ENCODE data around the gene PCMTD2. TPM values are rescaled to one million over a fixed set of nuclear protein-coding genes. Genes with fewer than 3 reads are reported as not detected.

Gene PCMTD2
- polyA plus RNA-seq, 1 of the 3 experiments (the other 2 are of a cell fraction) = 50.7 TPM

DNA sequence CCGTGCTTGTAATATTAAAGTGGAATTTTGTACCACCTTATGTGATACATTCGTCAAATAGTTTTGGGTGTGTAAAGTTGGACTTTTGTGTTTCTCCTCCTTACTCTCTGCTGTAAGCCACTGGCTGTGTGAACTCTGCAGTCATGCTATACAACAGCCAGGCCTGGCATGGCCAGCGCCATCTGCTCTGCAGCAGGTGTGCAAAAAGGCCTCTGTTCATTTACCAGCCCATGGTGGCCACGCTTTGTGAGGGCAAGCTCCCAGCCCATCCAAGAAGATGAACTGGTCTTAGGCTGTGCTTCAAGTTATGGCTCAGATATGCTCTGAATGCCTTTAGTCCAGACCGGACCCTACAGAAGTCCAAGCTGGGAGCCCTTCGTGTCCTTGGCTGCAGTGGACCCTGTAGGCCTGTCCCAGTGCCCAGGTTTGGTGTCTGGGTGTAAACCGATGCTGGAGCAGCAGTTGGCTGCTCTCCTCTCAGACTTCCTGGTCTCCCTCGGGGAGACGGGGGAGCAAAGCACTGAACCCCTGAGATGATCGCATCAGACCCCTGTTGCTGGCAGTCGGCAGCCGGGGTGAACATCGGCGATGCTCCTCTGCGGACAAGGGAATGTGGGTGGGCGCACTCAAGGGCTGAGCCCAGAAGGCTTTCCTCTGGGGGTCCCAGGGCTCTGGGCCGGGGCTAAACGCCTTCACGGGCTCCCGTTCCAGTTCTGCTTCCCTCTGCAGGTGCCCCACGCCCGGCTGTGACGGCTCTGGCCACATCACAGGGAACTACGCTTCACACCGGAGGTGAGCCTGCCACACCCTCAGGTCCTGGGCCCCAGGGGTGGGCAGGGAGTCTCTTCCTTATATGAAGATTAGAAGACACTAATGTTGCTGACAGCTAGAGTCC is 28.6 kb upstream of the PCMTD2 start:
- no peak for TF ChIP-seq SIN3A (IDR thresholded peaks at IDR 0.05; ENCODE audit: borderline replicate concordance, low read depth, low read length)
- TF ChIP-seq, protein P1, sequence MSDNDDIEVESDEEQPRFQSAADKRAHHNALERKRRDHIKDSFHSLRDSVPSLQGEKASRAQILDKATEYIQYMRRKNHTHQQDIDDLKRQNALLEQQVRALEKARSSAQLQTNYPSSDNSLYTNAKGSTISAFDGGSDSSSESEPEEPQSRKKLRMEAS (IDR thresholded peaks at IDR 0.05; ENCODE audit: low read depth) = no peak
- TF ChIP-seq, protein P2, sequence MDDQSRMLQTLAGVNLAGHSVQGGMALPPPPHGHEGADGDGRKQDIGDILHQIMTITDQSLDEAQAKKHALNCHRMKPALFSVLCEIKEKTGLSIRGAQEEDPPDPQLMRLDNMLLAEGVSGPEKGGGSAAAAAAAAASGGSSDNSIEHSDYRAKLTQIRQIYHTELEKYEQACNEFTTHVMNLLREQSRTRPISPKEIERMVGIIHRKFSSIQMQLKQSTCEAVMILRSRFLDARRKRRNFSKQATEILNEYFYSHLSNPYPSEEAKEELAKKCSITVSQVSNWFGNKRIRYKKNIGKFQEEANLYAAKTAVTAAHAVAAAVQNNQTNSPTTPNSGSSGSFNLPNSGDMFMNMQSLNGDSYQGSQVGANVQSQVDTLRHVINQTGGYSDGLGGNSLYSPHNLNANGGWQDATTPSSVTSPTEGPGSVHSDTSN (IDR thresholded peaks at IDR 0.05) = no peak
- TF ChIP-seq, protein P3, sequence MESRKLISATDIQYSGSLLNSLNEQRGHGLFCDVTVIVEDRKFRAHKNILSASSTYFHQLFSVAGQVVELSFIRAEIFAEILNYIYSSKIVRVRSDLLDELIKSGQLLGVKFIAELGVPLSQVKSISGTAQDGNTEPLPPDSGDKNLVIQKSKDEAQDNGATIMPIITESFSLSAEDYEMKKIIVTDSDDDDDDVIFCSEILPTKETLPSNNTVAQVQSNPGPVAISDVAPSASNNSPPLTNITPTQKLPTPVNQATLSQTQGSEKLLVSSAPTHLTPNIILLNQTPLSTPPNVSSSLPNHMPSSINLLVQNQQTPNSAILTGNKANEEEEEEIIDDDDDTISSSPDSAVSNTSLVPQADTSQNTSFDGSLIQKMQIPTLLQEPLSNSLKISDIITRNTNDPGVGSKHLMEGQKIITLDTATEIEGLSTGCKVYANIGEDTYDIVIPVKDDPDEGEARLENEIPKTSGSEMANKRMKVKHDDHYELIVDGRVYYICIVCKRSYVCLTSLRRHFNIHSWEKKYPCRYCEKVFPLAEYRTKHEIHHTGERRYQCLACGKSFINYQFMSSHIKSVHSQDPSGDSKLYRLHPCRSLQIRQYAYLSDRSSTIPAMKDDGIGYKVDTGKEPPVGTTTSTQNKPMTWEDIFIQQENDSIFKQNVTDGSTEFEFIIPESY (IDR thresholded peaks at IDR 0.05; ENCODE audit: borderline replicate concordance, low read depth) = no peak
- TF ChIP-seq TEAD4 (IDR thresholded peaks at IDR 0.05; ENCODE audit: borderline replicate concordance, insufficient read depth) = no peak
- no peak for TF ChIP-seq CTCF (IDR thresholded peaks at IDR 0.05)
- no peak for TF ChIP-seq MEF2A (IDR thresholded peaks at IDR 0.05; ENCODE audit: borderline replicate concordance, low read depth)
- no peak for TF ChIP-seq YY1 (IDR thresholded peaks at IDR 0.05; ENCODE audit: low read depth)
- no peak for TF ChIP-seq FOXM1 (IDR thresholded peaks at IDR 0.05; ENCODE audit: low read depth)
- TF ChIP-seq SMC3 (IDR thresholded peaks at IDR 0.05; ENCODE audit: low read depth, low read length) = no peak
- no peak for TF ChIP-seq USF2 (IDR thresholded peaks at IDR 0.05; ENCODE audit: borderline replicate concordance, low read depth, low read length)
- TF ChIP-seq, protein P4, sequence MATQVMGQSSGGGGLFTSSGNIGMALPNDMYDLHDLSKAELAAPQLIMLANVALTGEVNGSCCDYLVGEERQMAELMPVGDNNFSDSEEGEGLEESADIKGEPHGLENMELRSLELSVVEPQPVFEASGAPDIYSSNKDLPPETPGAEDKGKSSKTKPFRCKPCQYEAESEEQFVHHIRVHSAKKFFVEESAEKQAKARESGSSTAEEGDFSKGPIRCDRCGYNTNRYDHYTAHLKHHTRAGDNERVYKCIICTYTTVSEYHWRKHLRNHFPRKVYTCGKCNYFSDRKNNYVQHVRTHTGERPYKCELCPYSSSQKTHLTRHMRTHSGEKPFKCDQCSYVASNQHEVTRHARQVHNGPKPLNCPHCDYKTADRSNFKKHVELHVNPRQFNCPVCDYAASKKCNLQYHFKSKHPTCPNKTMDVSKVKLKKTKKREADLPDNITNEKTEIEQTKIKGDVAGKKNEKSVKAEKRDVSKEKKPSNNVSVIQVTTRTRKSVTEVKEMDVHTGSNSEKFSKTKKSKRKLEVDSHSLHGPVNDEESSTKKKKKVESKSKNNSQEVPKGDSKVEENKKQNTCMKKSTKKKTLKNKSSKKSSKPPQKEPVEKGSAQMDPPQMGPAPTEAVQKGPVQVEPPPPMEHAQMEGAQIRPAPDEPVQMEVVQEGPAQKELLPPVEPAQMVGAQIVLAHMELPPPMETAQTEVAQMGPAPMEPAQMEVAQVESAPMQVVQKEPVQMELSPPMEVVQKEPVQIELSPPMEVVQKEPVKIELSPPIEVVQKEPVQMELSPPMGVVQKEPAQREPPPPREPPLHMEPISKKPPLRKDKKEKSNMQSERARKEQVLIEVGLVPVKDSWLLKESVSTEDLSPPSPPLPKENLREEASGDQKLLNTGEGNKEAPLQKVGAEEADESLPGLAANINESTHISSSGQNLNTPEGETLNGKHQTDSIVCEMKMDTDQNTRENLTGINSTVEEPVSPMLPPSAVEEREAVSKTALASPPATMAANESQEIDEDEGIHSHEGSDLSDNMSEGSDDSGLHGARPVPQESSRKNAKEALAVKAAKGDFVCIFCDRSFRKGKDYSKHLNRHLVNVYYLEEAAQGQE (IDR thresholded peaks at IDR 0.05; ENCODE audit: low read depth, low read length) = no peak
- TF ChIP-seq FOSL2 (IDR thresholded peaks at IDR 0.05; ENCODE audit: borderline replicate concordance, low read depth) = no peak
- TF ChIP-seq NFIC (IDR thresholded peaks at IDR 0.05; ENCODE audit: borderline replicate concordance) = no peak
- Histone ChIP-seq H3K4me3 (ENCODE audit: low read depth in 2 of 2, low read length in 1 of 2) (no peak overlapping the region), H3F3A (replicated peaks; ENCODE audit: insufficient read depth) (no peaks in the 10 kb centered on the region), H3K4me1 (ENCODE audit: control insufficient read depth in 1 of 2, insufficient read depth in 2 of 2, low read depth in 1 of 2, low read length in 1 of 2) (peaks cover 12 to 15% of the 10 kb centered on the region in 2 experiments; a peak in 2 of 4 replicates), H3K9ac (no peak overlapping the region), H3K9me2 (no peaks in the 10 kb centered on the region), H3K79me2 (ENCODE audit: insufficient read depth) (no peaks in the 10 kb centered on the region), H2AFZ (ENCODE audit: low read depth) (no peak overlapping the region), H3K27ac (ENCODE audit: low read depth in 2 of 2, low read length in 1 of 2) (no peak overlapping the region), H3K27me3 (ENCODE audit: insufficient read depth) (no peaks in the 10 kb centered on the region), H3K4me2 (no peak overlapping the region), H3K9me3 (no peaks in the 10 kb centered on the region), H3K36me3 (replicated peaks in 1 of 2; ENCODE audit: control insufficient read depth in 1 of 2, insufficient read depth in 2 of 2, low read length in 1 of 2) (no peaks in the 10 kb centered on the region), H4K20me1 (ENCODE audit: insufficient read depth) (no peaks in the 10 kb centered on the region)
- WGBS (ENCODE audit: low lambda C conversion rate) = 84% methylated on average over 18 of the region's 25 CpGs
- CTCF ChIA-PET = no interaction called here
- no peak for DNase-seq
- POLR2A ChIA-PET = no interaction called here
